Inflammatory macrophage treated with lipopolysaccharide for 1 hour (primary cell): ENCODE measurements around the gene CDH7.
A peak's percentile ranks its signal among the peaks of the same experiment; 100 is the strongest.

Experiments
- DNase-seq, 2 donors: peaks; one replicate each; pipeline ENCODE4 v3.0.0-alpha.2; 2020 to 2022

The CDH7 gene

GRCh38 chr18:65750389-65751154 is at the start of gene CDH7:
Gene CDH7, plus strand, starts transcription at chr18:65751012. Its CDS starts 11,831 bp downstream, at chr18:65762843.
- no peak for DNase-seq

DNA sequence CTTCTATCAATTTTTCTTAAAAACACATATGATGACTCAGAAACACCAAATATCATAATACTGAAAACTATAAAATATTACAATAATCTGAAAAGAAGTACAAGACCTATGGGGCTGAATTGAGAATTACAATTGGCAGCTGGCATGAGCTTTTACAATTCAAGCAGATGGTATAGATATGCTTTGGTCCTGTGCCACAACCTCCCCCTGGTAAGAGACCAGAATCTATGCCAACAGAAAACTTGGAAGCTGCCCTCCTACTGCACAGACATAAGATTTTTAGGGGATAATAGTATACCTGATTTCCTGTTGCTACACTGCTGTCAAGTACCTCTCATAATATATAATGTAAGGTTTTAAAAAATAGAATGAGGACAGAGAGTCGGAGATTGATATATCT is 46.8 kb upstream of the CDH7 start:
- DNase-seq = no peak

- no peak for DNase-seq
Observed at GRCh38 chr18:65706646-65707045, 44.2 kb upstream of the CDH7 start.

DNA sequence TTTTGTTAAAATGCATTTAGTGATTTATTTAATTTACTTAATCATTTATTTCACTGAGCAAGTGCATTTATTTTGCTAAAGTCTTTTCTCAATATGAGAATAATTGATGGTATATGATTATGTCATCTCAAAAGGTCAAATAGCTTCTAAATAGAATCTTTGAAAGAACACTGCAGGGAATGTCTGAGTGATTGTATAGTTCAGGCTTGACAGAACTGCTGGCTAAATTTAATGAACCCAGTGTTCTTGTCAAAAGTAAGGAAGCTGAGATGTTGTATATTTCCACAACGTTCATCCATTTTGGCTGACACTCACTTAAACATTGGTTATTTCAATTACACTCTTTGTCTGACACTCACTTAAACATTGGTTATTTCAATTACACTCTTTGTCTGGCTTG is 39.3 kb upstream of the CDH7 start:
- no peak for DNase-seq

- peak in 1 of 2 donors; percentile 2 for DNase-seq
Observed at GRCh38 chr18:65721619-65722018, 29.2 kb upstream of the CDH7 start.

- no peak for DNase-seq
Observed at GRCh38 chr18:65725251-65726050, 25.4 kb upstream of the CDH7 start.

DNA sequence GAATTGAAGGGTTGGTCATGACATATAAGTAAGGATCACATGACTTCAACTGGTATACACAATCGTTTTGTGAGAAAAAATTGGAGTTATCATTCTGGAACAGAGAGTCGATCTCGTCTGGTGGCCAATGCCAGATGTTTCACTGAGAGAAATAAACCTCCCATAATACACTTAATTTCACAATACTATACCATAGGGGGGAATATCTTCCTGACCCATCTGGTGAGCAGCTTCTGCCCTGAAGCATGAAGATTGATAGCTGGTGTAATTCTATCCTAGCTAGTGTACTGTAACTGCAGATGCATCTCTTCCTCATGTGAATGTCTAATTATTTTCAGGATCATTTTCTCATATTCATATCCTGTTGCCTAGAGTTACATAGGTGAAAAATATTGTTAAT is 15.7 kb upstream of the CDH7 start:
- DNase-seq = no peak

GRCh38 chr18:65737471-65737955 is 13.3 kb upstream of the CDH7 start:
- no peak for DNase-seq

- DNase-seq = no peak
Observed at GRCh38 chr18:65746936-65747335, 3.9 kb upstream of the CDH7 start.

DNA sequence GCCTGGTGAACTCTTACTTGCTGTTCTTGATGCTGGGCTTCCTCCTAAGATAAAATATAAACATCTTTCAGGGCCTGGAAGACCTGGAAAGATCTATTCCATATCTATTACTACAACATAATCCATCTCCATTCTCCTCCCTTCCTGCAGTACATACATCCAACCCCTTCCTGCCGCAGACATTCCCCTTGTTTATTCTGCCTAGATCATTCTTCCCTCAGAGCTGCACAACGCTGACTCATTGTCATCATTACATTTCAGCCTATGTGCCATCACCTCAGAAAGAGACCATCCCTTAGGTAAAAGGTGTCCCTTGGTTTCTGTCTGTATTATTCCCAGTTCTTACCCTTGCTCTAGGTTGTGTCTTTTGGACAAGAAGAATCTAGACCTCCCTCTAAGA is 2.5 kb upstream of the CDH7 start:
- no peak for DNase-seq

DNA sequence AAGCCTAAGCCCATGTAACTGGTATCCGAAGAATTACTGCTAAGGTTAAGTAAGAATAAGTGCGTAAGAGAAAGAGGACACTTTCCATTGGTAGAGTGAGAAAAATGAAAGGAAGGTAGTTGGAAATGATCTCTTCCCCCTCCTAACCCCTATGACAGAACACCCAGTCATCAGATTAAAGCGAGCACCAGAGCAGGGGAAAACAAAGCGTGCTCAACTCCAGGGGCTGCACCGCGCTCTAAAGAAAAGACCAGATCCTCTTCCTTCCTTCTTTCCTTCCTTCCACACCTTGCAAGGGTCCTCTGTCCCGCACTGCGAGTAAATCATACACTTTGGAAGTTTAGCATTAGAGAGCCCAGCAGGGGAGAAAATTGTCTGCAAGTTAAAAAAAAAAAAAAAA is 971 bp upstream of the CDH7 start:
- DNase-seq = no peak

DNA sequence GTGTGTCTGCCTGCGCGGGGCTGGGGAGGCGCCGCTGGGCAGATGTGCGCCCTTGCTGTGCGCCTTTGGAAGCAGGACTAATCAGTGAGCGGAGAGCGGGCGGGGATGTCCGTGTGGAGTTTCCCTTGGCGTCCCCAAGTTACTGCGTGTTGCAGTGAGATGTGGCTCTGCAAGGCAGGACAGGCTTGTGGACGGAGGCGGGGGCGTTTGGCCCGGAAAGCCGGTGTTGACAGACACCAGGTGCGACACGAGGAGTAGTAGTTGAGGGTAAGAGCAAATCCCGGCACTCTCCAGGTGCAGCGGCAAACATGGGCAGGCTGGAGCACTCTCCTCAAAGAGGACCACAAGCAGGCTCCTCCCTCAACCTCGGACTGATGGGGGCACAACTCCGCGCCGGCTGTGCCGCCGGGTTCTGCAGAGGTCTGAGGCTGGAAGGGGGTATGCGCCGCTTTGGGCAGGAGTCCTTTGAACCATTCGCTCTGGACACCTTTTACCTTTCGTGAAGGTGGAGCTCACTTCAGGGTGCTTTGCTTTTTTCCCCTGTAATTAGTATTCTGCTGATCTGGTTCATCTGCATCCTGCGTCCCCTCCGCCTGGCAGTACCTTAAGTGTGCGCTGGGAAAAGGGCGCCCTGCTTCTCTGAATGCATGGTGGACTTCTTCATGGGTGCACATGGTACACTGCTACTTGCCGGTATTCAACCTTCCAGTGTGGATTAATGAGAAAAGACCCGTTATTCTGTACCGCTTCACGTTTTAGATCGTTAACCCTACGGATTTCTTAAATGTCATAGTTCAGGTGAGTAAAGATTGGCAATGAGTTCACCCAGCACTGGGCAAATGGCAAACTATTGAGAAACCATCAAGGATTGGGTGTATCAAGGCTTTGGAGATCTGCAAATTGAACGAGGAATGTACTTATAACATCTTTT is 608 bp downstream of the CDH7 start:
- peak in 1 of 2 donors; percentile 0 for DNase-seq

- DNase-seq = no peak
Observed at GRCh38 chr18:65752625-65753325, 2.0 kb downstream of the CDH7 start.

DNA sequence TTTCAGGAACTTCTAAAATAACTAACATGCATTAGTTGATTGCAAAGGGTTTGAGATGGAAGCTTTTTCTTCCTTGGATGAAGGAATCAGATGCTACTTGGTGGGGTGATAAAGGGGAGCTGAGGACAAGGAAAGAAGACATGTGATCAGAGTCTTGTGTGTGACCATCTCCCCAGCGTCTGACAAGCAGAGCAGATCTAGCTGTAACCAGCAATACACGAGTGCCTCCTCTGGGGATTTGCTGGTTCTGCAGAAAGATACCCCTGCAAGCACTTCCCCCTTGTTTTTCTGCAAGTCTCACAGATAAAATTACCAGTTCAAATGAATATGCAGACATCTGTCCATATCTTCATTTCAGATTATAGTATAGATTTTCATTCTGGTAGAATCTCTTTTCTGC is 2.7 kb downstream of the CDH7 start:
- DNase-seq = peak; percentile 1 to 3

DNA sequence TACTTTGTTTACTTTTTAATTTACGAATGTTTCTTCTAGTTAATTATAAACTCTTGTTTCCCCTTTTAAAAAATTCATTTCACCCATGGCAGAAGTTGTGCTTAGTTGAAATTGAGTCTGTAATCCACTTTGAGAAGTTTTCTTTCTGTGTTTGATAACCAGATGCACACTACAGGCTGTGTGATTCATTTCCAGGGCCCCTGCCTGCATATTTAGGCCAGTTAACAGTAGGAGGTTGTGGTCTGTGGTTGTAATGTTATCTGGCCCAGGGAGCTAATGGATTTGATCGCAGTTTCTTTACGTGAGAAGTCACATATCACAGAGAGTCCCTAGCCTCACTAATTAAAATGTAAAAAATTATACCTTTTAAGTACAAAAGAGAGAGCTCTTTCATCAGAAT is 3.3 kb downstream of the CDH7 start:
- DNase-seq = no peak

- DNase-seq = no peak
Observed at GRCh38 chr18:65755616-65756015, 4.8 kb downstream of the CDH7 start.

DNA sequence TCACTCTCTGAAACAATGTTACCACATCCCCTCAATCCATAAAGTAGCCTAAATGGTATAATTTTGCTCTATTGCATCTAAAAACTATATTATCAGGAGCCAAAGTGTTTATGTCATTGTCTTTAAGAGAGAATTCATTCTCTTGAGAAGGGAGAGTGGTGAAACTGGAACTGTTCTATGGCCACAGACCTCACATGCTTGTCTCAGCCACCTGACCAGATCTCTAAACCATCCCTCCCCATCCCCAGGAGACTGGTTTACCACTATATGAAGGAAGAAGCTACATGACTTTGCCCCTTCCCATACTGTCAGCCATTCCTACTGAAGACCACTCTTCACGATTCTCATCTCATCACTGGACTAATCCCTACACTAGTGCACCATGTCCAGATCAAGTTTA is 9.6 kb downstream of the CDH7 start:
- no peak for DNase-seq

- DNase-seq = no peak
Observed at GRCh38 chr18:65761636-65762295, 11.0 kb downstream of the CDH7 start.

- no peak for DNase-seq
Observed at GRCh38 chr18:65762556-65762955, 11.7 kb downstream of the CDH7 start.

DNA sequence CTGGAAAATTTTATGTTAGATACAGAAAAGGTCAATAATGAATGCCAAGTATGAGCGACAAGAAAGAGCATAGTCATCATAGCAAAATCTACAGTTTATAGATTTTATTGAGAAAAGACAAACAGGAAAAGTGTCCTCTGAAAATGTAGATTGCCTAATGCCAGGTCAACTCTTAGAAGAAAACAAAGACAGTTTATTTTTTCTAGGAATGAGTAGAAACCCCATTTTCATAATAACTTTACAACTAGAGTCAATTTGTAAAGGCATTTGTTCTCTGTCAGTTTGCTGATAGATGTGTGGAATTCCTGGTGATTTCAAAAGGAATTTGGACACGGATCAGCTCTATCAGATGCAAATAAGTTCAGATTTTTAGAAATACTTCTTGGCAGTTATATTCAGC is 16.6 kb downstream of the CDH7 start:
- no peak for DNase-seq

GRCh38 chr18:65768120-65768778 is 17.4 kb downstream of the CDH7 start:
- no peak for DNase-seq
